Epidermal melanocyte (primary cell): Measurements from ENCODE around the gene RPE.

ENCODE experiments used
- DNase-seq: peaks from one replicate; pipeline ENCODE4 v3.0.0; 2011; ENCODE audit warnings: low spot score; ENCODE audit not compliant: insufficient read length

The RPE gene

GRCh38 chr2:210002158-210003157, at the start of gene RPE:
TSS of gene RPE (plus strand) at chr2:210002638. CDS start at chr2:210002662, 24 bp downstream.
- peak; percentile 68 for DNase-seq

GRCh38 chr2:209956271-209956670, 46.2 kb upstream of the RPE start:
- DNase-seq: no peak

- DNase-seq: no peak
Observed at GRCh38 chr2:209958016-209958415, 44.4 kb upstream of the RPE start.

DNA sequence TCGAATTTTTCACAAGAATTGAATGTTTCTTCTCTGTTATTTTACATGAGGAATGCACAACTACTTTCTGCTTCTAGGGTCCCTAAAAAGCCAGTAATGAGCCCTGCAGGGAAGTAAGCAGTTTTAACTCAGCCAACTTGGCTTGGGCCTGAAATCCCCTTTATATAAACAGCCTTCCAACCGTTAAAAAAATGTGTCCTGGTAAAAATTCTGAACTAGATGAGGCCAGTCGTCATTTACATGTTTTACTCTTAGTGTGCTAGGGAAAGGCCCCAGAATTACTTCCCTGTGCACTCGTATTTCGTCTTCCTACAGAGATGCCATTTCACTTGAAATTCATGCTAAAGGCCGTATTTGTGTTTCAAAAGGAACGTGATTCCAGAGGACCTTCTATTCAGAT, 42.4 kb upstream of the RPE start:
- no peak for DNase-seq

DNA sequence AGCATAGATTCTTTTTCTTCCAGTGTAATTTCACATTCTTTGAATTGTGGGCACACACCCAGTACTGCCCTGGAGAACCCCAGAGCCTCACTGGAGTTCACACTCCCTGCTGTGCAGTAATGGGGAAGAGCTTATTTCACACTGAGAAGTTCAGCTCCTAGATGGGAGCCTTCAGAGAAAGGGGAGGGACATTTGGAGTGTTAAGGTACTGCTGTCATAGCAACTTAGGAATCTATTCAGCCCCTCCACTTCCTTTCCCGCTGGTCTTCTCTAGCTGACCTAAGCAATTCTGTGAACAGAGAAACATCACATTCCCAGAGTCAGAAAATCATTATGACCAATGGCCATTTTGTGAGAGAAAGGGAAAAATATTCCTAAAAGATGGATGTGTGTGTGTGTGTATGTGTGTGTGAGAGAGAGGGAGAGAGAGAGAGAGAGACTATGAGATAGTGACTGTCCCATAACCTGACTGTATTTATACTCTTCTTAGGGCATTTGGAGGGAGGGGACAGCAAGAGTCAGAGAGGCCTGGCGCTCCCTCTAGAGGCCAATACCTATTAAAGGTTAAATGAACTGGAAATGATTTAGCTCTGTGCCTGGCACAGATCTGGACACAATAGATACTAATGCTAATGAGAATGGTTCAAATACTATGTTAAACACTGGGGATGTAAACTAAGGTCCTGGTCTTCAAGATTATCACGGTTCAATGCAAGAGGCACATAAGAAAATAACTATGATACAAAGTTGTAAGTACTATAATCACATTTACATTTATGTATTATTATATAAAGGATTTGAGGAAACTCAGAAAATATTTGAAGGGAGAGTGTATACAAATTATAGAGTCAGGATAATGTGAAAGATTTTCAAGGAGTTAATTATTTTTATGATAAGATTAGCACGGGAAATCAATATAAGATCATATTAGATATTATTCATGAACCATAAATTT, 41.5 kb upstream of the RPE start:
- peak; percentile 43 for DNase-seq

DNA sequence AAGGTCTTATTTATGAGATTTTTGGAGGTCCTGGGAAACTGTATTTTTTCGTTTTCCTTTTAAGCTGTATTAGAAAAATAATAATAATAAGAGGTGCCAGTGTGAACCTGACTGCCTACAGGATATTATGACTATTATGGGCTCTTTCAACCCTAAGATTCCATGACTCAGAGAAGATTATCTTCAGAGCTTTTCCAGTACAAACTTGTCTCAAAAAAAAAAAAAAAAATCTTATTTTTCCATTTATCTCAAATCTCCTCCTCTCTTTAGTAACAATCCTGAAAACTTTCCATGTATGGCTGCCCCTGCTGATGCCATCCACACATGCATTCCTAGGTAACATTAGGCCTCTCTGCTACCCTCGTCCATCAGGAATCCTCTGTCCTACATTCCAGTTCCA, 36.7 kb upstream of the RPE start:
- no peak for DNase-seq

- no peak for DNase-seq
Observed at GRCh38 chr2:209969692-209970091, 32.7 kb upstream of the RPE start.

GRCh38 chr2:209970271-209970670, 32.2 kb upstream of the RPE start:
- DNase-seq: no peak

- no peak for DNase-seq
Observed at GRCh38 chr2:209970711-209971110, 31.7 kb upstream of the RPE start.

- DNase-seq: no peak
Observed at GRCh38 chr2:209973328-209973727, 29.1 kb upstream of the RPE start.

- DNase-seq: no peak
Observed at GRCh38 chr2:209974576-209974975, 27.9 kb upstream of the RPE start.

DNA sequence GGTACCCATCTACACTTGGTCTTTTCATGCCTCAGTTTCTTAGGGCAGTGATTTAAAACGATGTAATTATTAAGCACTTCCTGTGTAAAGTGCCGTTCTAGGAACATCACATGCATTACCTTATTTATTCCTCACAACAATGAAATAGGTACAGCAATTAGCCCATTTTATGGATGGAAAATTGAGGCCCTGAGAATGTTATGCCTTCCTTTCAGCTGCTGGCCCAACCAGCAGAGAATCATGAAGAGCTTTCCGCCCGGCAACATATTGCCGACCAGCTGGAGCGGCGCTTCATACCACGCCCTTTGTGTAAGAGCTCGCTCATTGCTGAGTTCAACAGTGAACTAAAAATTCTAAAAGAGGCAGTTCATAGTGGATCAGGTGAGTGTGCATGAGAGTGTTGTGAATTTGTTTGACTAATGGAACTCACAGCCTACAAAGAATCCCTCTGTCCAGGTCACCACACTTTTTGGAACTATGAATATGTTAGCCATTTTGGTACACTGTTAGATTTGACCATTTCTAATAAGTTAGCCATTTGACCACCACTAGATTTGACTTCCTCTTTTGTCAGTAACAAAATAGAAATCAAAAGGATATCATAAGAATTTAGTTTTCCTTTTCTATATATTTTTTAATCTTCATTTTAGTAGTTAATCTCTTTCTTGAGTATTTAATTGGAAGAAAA, 25.6 kb upstream of the RPE start:
- no peak for DNase-seq

DNA sequence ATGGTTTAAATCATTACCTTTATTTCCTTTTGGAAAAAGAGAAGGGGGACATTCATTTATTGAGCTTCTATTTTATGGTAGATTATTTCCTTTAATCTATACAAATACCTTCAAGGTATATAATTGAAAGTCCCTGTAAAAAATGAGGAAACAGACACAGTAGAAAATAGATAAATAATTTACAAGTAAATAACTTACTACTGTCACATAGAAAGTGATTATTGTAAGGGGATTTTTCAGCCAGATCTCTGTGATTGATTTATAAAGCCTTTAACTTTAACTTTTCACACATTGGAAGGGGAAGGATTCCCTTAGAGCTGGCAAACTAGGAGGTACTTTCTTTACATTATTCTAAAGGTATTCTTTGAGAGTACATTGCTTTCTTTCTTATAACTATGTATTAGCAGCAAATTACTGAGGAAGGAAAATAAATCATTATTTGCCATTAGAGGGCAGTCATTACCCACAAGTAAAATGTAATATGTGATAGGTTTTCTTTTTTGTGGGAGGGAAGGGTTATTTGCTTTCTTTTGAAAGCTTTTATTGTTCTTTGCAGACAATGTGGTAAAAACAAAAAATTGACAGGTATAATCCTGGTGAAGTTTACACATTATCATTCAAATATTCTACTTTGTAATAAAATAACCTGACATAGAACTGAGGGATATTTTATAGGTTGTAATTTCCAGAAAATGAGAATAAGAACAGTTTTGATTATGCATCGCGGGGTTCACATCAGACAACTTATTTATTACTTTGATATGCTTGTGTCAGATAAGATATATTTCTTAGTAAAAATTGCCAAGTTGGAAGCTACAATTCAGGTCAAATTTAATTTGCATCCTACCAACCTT, 24.8 kb upstream of the RPE start:
- DNase-seq: no peak

DNA sequence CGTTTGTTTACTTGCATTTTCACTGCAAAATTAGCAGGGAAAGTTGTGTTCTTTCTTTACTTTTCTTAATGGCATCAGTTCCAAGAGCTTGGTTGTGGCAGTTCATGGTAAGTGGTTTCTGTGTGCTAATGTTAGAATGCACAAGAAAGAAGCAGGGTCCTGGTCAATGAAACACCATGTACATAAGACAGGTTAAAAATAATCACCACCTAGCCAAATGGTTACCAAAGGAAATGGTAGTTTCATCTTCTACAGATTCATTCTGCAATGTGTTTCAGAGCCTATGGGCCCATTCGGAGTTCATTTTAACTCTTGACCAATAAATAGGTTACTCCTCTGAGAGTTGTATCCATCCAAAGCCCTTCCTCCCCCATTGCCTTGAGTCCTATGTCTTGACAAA, 18.1 kb upstream of the RPE start:
- no peak for DNase-seq

DNA sequence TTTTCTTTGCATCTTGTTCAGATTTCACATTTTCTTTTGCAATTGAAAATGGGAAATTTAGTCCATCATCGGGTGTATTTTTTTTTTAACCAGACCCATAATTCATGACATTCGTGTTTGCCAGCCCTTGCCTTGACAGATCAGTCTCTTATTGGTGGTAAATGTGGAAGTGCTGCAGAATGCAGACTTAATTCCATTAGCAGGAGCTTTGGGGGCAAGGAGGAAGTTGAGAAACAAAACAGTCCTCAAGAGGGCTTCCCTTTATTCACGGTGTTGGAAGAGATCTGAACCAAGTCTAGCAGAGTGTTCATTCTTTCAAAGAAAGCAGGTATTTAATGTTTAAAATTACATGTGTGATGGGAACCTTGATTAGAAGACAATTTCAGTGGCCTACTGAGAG, 16.6 kb upstream of the RPE start:
- no peak for DNase-seq

DNA sequence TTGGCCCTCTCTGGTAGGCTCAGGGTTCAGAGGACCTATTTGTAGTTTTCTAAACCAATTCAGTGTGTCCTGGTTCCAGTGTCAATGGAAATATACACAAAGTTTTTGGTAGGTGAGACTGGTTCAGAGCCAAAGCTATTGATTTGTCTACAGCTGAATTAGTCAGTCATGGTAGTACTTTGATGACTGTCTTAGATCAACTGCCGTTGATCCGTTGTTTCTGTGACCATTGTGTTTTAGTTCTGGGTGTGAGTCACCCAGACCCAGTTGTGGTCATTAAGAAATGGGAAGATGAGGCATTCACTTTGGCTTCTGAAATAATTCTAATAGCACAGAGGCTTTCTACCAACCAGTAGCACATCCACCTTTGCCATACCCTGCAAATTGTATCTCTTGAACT, 16.0 kb upstream of the RPE start:
- no peak for DNase-seq

GRCh38 chr2:209988010-209988409, 14.4 kb upstream of the RPE start:
- DNase-seq: no peak

DNA sequence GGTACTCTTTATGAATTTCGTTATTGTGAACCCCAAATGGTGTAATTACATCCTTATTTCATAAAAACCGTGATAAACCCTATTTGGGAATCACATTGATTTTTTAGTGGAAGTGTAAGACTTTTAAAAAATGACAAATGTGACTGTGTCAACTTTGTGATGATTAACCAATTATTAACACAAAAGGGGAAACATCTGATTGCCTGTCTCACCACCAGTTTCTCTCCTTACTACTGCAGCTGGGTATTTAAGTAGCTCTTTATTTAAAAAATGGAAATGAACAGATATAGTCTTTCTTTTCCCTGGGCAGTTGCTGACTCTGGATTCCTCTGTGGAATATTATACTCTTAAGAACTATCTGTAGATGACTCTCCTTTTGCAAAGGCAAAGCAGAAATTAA, 11.6 kb upstream of the RPE start:
- DNase-seq: no peak

GRCh38 chr2:209993968-209994367, 8.5 kb upstream of the RPE start:
- no peak for DNase-seq

DNA sequence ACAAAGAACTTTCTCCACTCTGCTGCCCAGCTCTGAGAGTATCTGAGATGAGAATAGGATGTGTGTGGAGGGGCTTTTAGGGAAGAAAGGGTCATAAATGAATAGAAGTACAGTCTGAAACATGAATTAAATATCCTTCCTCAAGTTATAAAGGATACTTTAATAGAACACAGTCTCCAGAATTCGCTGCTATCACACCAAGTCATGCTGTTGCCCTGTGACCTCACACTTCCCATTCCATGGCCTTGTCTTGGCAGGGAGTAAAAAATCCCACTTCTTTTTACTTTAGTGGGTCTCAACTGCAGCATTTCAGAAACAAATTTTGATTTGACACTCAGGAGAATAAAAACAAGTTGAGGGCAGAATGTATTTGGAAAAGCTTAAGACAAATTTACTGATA, 3.8 kb upstream of the RPE start:
- DNase-seq: no peak
